Prostate gland (tissue), 2 donors: ENCODE data around the gene TAF6L. TPM values are rescaled to one million over a fixed set of nuclear protein-coding genes. Genes with fewer than 3 reads are reported as not detected.

ENCODE experiments used
- DNase-seq: peaks from one replicate; pipeline ENCODE4 v3.0.0-alpha.2; 2019; ENCODE audit warnings: low spot score
- H3K27ac ChIP-seq, 2 donors: fragments of 200-600 bp; sonication (generic); 2 replicates each; pipeline ENCODE4 v1.5.1; 2017 to 2019
- H3K27me3 ChIP-seq: fragments of 200-600 bp; sonication (generic); replicated peaks from 2 replicates; pipeline ENCODE4 v1.5.1; 2019; ENCODE audit not compliant: insufficient read depth
- H3K36me3 ChIP-seq, 2 donors: fragments of 200-600 bp; sonication (generic); 1 replicate in 1 of 2; 2 replicates in 1 of 2; pipeline versions ENCODE4 v1.5.1 to v1.8.1; 2017 to 2019
- H3K4me1 ChIP-seq: fragments of 200-600 bp; sonication (generic); replicated peaks from 2 replicates; pipeline ENCODE4 v1.5.1; 2019
- H3K4me3 ChIP-seq, 2 donors: fragments of 200-600 bp; sonication (generic); 2 replicates each; pipeline ENCODE4 v1.5.1; 2017 to 2019
- H3K9me3 ChIP-seq: fragments of 200-600 bp; sonication (generic); 2 replicates; pipeline ENCODE4 v1.5.1; 2017
- CTCF ChIP-seq, 4 experiments: fragments of 200-600 bp in 2 of 4; fragments of 450-650 bp in 2 of 4; sonication (generic) in 2 of 4; IDR thresholded peaks; 1 replicate in 3 of 4; 2 replicates in 1 of 4; pipeline ENCODE4 v1.5.1; 2016 to 2019; ENCODE audit warnings: antibody characterized with exemption in 4 of 4, mild to moderate bottlenecking in 2 of 4, moderate library complexity in 2 of 4
- POLR2A ChIP-seq: fragments of 450-650 bp; IDR thresholded peaks from one replicate; pipeline ENCODE4 v1.6.1; 2016; ENCODE audit warnings: antibody characterized with exemption, mild to moderate bottlenecking
- POLR2AphosphoS5 ChIP-seq: sonication (generic); formaldehyde crosslinking; IDR thresholded peaks from one replicate; pipeline ENCODE4 v1.6.1; 2017; ENCODE audit warnings: antibody characterized with exemption
- WGBS: methylation state at CpG from one replicate; pipeline ENCODE4 v1.1.5; 2018; 5-methylcytosine and 5-hydroxymethylcytosine counted together
- intact Hi-C: fragments of 100-400 bp; cut with DNase I; formaldehyde crosslinking; loops from one replicate; pipeline ENCODE4 v1.14.2; 2022
- total RNA-seq, 2 donors: library from RNA; depleted of rRNA; stranded (reverse); fragments of >200 nt; gene quantifications; one replicate each; pipeline ENCODE4 v1.1.0, GENCODE V29; 2016

TAF6L gene
- total RNA-seq, 2 donors from 2014 or later = 22.2 to 36.2 TPM

- DNase-seq = no peak
Measured at GRCh38 chr11:62777389-62777788, 6.2 kb downstream of the TAF6L start.

GRCh38 chr11:62778441-62778840 lies 7.2 kb downstream of the TAF6L start:
- intact Hi-C loops = no loop called here
- no peak for DNase-seq
- Histone ChIP-seq H3K4me3 (no peak overlapping the region), H3K27me3 (no peaks in the 10 kb centered on the region), H3K36me3 (no peaks in the 10 kb centered on the region), H3K4me1 (no peaks in the 10 kb centered on the region), H3K27ac (no peak overlapping the region), H3K9me3 (no peaks in the 10 kb centered on the region)
- TF ChIP-seq CTCF (IDR thresholded peaks at IDR 0.05) (no peak), POLR2A (no peak), POLR2AphosphoS5 (no peak)
- 87% methylated on average over 3 of the region's 3 CpGs for WGBS

More at GRCh38 chr11:62777389-62777788, 6.2 kb downstream of the TAF6L start:
- H3K27me3 ChIP-seq = no peaks in the 10 kb centered on the region
- H3K4me3 ChIP-seq = no peak overlapping the region
- intact Hi-C loops = no loop called here
- no peaks in the 10 kb centered on the region for H3K4me1 ChIP-seq
- TF ChIP-seq POLR2A = no peak
- no peak for TF ChIP-seq POLR2AphosphoS5
- no peak for TF ChIP-seq CTCF (IDR thresholded peaks at IDR 0.05)
- WGBS = 86% methylated on average over 2 of the region's 2 CpGs
- no peaks in the 10 kb centered on the region for H3K9me3 ChIP-seq
- H3K27ac ChIP-seq = no peak overlapping the region
- H3K36me3 ChIP-seq = no peaks in the 10 kb centered on the region

GRCh38 chr11:62782753-62783152 lies 11.6 kb downstream of the TAF6L start:
- intact Hi-C loops = no loop called here
- no peaks in the 10 kb centered on the region for H3K36me3 ChIP-seq
- TF ChIP-seq CTCF (IDR thresholded peaks at IDR 0.05) = no peak
- TF ChIP-seq POLR2A = no peak
- TF ChIP-seq POLR2AphosphoS5 = no peak

GRCh38 chr11:62786318-62787004 lies 15.3 kb downstream of the TAF6L start:
- peak; percentile 87 for DNase-seq
- H3K27me3 ChIP-seq = no peaks in the 10 kb centered on the region
- H3K4me1 ChIP-seq = peaks cover 19% of the 10 kb centered on the region
- no peaks in the 10 kb centered on the region for H3K9me3 ChIP-seq
- WGBS = 2% methylated on average over 42 of the region's 51 CpGs
- TF ChIP-seq POLR2A (no peak), CTCF (IDR thresholded peaks at IDR 0.05) (peak; percentile 89 to 99 (median 94)), POLR2AphosphoS5 (peak; percentile 55)
- H3K4me3 ChIP-seq = peak overlapping the region; percentile 90 to 93
- intact Hi-C loops = loop anchor here (2.0 to 5.0 kb wide), 2 partner anchors 76 to 96 kb away; partner anchors contain the start of gene SLC3A2
- H3K27ac ChIP-seq = peak overlapping the region; percentile 94 to 98
- H3K36me3 ChIP-seq = peaks cover 4 to 9% of the 10 kb centered on the region in 2 donors

More at GRCh38 chr11:62782753-62783152, 11.6 kb downstream of the TAF6L start:
- no peak overlapping the region for H3K4me3 ChIP-seq
- DNase-seq = no peak
- no peaks in the 10 kb centered on the region for H3K9me3 ChIP-seq
- H3K27me3 ChIP-seq = no peaks in the 10 kb centered on the region
- peaks cover 7% of the 10 kb centered on the region for H3K4me1 ChIP-seq
- no peak overlapping the region for H3K27ac ChIP-seq
- WGBS = 96% methylated on average over 5 of the region's 7 CpGs
